GM13977 (cell line): Measurements from ENCODE around the gene BLID.

Source experiments
- DNase-seq: peaks from one replicate; pipeline ENCODE4 v3.0.0; 2012; ENCODE audit warnings: low spot score
- CTCF ChIP-seq: IDR thresholded peaks from 2 replicates; pipeline ENCODE4 v1.5.1; 2012; ENCODE audit warnings: mild to moderate bottlenecking, control low read depth; ENCODE audit not compliant: insufficient read depth; ENCODE audit errors: extremely low read depth, missing control alignments
- in situ Hi-C: fragments of 300-500 bp; cut with MboI; formaldehyde crosslinking; loops from one replicate; pipeline ENCODE4 v1.12.0; 2022; ENCODE audit warnings: low sequenced_read_pairs, low pct_unique_long_range_greater_than_20kb, mixed read lengths, inconsistent platforms; ENCODE audit not compliant: unreplicated experiment

Gene BLID

DNA sequence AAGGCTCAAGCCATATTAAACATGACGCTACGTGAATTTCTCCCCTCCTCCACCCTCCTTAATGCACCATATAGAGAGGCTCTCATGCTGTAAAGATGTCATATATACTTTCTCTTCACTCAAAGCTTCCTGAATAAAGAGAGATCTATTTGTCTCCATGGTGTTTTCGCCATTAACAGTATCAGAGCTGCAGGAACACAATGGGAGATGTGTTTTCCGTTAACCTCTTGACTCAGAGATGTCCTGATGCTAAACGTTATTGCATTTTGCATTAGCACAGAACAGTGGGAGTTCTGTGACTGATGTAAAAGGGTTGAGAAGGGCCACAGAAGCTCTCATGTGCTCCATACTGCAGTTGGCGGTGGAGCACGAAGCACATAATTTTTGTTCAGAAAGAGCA lies 25.7 kb upstream of the BLID start:
- no peak for TF ChIP-seq CTCF
- no peak for DNase-seq
- in situ Hi-C loops = no loop called here

GRCh38 chr11:122140500-122140899 lies 24.5 kb upstream of the BLID start:
- no peak for DNase-seq
- in situ Hi-C loops = no loop called here
- no peak for TF ChIP-seq CTCF

- TF ChIP-seq CTCF = no peak
- in situ Hi-C loops = no loop called here
- no peak for DNase-seq
These were observed 23.5 kb upstream of the BLID start for GRCh38 chr11:122139595-122139866.

DNA sequence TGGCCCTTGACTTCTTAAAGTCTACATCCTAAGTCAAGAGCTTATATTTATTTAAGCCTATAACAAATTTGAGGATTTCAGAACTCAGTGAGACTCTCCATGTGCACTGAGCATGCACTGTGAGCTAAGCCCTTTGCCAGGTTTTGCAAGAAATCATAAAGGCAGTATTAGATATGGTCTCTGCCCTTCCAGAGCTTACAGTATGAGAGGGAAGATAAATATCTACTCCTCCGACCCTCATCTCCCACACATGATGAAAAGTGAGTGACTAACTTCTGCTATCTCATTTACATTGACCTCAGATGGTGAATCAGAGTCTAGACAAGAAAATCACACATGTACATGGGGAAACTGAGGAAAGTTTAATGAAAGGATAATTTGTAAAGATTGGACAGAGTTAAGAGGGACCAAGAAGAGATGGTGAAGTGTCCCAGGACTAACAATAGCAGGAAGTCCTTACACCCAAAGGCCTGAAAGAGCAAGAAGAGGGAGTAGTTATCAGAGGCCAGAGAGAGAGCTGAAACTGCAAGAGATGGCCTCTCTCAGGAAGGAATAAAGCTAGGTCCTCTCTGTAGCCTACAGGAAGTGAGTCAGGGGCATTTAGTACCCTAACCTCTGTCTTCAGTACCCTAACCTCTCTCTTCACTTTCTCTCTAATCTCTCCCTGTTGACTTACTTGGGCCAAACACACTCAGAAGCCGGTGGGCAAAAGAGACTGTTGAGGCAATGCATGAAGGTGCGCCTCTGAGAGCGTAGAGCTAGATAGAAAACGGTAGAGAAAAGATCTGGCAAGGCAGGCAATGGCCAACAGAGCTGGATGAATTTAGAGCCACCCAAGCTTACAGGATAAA lies 23.0 kb upstream of the BLID start:
- no peak for DNase-seq
- in situ Hi-C loops = no loop called here
- no peak for TF ChIP-seq CTCF

DNA sequence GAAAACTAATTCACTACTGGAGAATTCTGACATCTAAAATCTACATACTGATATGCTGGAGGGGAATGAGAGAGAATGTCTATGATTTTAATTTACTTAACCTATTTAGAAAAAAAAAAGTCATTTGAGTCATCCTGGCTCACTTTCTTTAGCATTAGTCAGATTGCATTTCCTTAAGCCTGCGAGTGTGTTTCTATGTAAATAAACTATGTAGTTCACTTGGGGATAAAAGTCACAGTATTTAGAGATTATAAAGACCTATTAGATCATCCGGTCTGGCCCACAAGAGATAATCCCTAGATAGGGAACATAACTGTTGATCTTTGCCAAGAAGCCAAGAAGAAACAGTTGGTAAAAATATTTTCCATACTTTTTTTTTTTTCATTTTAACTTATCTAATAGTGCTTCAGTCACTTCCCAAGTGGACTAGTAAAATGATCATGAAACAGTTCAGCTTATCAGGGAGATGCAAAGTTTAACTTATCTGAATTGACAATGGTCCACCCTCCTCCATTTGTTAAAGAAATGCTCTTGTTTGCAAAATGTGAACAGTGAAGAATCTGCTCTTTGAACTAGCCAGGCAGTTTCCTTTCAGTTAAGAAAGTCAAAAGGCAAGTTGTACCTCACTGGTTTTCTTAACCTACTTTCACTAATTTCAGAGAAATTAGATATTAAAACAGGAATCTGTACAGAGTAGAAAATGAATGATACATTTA lies 21.2 kb upstream of the BLID start:
- no peak for TF ChIP-seq CTCF
- no peak for DNase-seq
- in situ Hi-C loops = no loop called here

DNA sequence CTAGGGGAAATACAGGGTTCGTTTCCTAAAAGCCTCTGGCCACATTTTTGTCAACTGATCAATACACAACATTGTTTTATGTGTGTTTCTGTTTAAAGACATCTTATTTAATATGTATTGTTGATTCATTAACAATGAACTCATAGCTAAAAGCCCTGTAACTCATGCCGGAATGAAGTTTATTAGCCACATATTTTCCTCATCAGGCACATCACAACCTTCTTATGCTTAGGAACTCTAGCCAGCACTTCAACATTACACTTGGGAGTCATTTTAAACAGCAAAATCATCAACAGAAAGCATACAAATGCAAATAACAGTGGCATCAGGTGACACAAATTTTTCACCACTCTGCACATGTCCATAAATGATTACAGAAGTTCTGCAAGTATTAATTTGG lies 15.1 kb upstream of the BLID start:
- no peak for TF ChIP-seq CTCF
- in situ Hi-C loops = no loop called here
- DNase-seq = no peak
